NOMO-1 treated with dmso at 0.1 percent for 144 hours (cell line): Measurements from ENCODE around the gene TMEM187.
A peak's percentile ranks its signal among the peaks of the same experiment; 100 is the strongest.
"Not testable (repeated sequence)": the region's sequence is repeated elsewhere in the genome, so short reads cannot be mapped to it uniquely, and the experiment has no call there.

Experiments used
- DNase-seq: peaks from one replicate; lab custom pipeline; 2025; ENCODE audit not compliant: unreplicated experiment; lab: John Stamatoyannopoulos, UW

TMEM187 gene

GRCh38 chrX:153994398-153994797, 21.8 kb downstream of the TMEM187 start:
- DNase-seq = not testable (repeated sequence)

DNA sequence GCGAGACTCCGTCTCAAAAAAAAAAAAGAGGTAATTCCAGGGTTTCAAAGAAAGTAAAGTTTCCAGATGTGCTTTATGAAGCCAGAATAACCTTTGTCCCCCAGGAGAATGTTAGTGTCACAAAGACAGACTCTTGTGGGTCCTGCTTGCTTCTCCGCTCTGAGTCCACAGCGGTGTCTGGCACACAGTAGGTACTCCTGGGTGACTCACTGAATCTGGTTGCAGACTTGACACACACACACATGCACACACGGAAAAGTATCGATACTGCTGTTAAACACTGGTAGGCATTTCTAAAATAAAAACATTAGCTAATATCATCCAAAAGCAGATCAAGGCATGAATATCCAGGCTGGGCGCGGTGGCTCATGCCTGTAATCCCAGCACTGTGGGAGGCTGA, 22.9 kb downstream of the TMEM187 start:
- DNase-seq = no peak

DNA sequence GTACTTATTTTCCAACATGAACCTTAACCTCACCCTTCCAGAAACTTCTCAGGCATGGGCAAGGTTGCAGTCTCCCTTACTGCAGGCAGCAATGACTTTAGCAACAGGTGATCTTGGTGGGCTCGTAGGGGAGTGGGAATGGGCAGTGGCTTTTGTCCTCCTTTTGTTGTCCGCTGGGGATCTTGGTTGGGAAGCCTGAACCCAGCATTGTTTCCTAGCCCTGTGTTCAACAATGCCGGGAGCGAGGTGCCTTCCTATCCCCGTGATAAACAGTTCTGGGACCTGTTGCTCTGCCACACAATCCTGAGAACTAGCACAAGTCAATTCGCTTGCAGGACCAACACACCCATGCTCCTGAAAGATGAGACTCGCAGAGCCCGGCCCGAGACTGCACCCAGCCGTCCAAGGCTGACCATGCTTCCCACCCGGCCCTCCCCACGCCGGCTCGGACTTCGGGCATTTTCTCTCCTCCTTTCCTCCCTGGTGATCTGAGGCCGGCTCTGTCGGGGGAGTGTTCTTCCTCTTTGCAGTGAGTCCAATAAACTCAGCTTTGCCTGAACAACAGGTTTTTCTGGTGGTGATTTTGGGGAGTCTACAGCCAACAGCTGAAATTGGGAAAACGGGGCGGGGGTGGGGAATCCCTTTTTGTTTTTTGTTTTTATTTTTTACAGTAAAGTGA, 26.9 kb downstream of the TMEM187 start:
- no peak for DNase-seq

GRCh38 chrX:154000051-154000450, 27.5 kb downstream of the TMEM187 start:
- no peak for DNase-seq

- DNase-seq = peak; percentile 57
These were observed 29.7 kb downstream of the TMEM187 start for GRCh38 chrX:154002215-154002719.

GRCh38 chrX:154004315-154004714, 31.8 kb downstream of the TMEM187 start:
- DNase-seq = no peak

DNA sequence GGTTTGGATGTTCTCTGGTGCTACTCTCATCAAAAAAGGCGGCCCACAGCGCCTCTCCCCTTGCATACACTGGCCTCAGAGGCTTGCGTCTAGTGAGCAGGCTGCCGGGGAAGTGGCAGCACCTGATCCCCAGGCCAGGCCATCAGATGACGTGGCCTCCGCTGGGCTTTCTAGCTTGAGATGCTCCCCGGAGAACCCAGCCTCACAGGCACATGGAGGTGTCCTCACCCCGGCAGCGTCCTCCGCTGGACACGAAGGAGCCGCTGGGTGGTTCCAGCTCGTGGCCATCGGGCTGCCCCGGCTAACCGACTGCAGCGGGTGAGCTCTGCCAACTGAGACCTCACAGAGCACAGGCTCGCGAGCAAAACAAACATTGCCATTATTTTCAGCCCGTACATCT, 34.4 kb downstream of the TMEM187 start:
- no peak for DNase-seq

GRCh38 chrX:154008521-154008920, 36.0 kb downstream of the TMEM187 start:
- DNase-seq = no peak

DNA sequence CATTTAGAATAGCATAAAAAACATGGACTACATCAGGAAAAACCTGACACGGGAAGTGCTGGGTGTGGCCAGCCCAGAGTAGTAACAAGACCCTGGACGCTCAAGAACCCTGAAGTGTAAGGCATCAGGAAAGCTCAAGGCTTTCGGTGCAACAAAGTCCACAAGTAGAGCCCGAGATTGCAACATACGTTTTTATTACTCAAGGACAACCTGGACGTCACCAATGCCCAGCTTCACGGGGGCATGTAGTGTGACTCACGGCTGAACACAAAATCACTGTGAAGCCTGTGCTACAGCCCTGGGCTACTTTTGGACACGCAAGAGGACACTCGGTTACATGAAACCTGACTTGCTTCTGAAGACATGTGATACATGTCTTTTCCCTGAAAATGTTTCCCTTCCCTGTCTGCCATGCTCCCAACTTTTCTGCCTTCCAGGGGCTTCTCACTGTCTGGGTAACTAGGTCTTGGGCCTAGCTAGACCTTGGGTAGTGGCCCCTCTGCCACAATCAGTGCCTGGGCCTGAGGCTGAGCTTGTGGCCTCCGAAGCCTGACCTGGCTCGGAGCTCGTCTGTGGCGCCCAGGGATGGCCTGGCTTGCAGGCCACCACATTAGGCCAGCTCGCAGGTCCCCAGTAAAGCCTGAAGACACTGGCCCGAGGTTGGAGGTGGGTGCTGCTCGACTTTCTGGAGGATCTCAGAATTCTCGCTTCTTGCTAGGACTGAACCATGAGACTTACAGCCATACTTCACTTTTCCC, 38.0 kb downstream of the TMEM187 start:
- DNase-seq = no peak

DNA sequence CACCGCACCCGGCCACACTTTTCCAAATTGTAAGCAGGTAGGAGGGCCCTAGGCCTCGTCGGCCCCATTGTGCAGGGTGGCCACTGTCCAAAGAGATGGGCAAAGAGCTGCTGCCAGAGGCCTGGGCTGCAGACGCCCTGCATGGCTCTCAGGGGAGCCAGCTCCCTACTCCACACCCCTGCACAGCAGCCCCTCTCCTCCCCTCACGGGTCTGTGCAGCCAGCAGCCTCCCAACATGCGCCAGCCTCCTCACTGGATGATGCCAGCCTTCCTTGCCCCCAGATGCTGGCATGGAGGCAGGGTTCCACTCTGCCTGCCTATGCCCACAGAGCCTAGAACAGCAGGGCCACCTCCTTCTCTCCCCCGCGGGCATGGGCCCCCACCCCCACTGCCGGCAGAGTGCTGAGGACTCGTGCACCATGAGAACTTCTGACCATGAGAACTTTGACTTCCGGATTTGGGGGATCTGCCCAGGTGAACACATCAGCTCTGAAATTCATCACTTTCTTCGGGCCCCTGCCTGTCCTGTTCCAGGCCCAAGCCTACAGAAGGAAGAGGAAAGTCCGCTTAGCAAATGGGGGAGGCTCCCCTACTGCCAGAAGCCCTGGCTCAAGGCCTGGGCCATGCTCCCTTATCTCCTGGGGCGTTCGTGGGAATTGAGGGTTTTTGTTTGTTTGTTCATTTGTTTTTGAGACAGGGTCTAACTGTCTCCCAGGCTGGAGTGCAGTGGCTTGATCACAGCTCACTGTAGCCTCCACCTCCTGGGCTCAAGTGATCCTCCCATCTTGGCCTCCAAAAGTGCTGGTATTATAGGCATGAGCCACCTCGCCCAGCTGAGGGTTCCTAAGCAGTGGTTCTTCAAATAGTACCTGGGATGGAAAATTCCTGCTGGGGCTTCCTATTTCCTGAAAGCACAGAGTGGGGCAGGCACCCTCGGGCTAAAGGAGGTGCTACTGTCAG, 39.1 kb downstream of the TMEM187 start:
- DNase-seq = no peak

- DNase-seq = no peak
These were observed 39.9 kb downstream of the TMEM187 start for GRCh38 chrX:154012336-154012991.

GRCh38 chrX:154013001-154013421, 40.5 kb downstream of the TMEM187 start:
- DNase-seq = no peak

DNA sequence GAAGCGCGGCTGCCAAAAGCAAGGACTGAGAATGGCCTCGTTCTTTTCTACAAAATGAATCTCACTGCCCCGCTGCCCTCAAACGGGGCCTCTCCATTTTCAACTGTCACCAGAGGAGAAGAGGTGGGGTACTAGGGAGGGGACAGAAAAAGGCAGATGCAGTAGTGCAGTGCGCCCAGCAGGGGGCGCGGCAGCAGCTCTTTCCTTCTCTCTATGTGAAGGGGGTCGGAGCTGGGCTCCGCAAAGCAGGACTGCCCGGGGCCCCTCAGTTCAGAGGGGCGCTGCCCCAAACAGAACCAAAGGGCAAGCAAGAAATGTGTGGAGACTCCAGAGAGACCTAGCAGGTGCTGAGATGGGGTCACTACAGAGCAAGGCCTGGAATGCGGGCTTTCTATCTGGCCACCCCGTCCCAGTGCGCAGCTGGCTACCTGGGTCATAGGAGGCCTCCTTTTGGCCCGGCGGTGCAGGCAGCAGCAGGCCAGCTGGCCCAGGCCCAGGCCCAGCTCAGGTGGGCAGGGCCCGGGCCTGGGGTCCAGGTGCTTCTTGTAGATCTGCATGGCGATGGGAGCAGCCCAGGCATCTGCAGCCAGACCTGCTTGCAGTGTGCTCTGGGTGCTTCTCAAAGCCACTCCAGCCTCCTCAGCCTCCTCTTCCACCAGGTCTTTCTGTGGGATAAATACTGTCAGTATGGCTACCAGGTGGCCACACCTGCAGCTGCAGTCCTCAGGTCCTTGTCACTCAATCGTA, 41.2 kb downstream of the TMEM187 start:
- no peak for DNase-seq

GRCh38 chrX:154014429-154015380, 42.2 kb downstream of the TMEM187 start:
- no peak for DNase-seq

DNA sequence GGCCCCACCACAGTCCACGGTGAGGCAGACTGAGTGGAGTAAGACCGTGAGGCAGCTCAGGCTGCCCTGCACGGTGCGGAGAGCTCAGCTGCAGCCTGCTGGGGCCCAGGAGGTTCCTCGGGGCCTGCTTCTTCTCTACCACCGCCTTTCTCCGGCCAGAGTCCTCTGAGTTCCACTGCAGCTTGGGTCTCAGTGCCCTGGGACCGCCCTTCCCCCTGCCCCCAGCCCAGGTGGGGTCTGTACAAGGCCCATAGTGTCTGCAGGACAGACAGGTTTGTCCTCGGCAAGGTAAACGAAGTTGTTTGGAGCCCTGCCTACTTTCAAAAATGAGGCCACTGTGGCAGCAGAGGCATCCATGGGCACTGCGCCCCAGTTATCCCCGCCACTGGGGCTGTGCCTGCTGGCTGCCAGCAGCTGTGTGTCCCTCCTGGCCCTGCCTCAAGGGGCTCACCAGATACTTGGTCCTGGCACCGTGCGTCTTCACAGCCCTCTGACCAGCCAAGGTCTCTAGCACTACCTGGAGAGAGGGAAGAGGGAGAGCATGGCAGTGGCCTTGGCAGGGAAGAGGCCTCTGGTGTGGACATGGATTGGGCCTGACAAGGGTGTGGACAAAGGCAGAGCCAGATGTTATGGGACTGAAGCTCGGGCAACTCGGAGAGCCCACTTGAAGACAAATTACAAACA, 43.2 kb downstream of the TMEM187 start:
- DNase-seq = no peak

DNA sequence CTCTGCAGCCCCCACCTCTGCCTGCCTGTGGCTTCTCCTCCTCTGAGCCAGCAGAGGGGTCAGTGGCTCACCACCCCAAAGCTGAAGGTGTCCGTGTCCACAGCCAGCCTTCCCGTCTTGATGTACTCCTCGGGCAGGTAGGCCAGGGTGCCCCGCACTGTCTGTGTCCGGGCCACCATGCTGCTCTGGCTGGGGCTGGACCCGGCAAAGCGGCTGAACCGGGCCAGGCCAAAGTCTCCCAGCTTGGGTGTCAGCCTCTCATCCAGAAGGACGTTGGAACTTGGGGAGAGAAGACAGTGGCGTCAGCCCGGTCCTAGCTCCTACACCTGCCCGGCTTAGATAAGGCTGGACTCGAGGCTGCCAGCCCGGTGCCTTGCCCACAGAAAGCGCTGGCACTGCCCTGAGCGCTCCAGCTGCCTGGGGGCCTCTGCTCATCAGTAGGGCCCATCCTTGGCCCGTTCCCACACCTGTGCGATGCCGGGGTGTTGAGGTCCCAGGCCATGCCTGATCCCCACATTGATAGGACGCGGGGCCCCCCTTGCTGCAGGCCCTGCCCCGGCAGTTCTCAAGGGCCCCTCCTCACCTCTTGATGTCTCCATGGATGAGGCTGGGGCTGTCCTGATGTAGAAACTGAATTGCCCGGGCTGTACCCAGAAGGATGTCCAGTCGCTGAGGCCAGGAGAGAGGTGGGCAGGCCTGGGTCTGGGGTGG, 44.0 kb downstream of the TMEM187 start:
- DNase-seq = no peak

GRCh38 chrX:154017766-154018517, 45.4 kb downstream of the TMEM187 start:
- DNase-seq = no peak
